GM18873 (cell line): Measurements from ENCODE around the gene BNIP3.
"Not testable (repeated sequence)": the region's sequence is repeated elsewhere in the genome, so short reads cannot be mapped to it uniquely, and the experiment has no call there.

Experiments
- ATAC-seq: cut with Tn5 transposase; IDR thresholded peaks from one replicate; pipeline ENCODE4 v1.9.1; 2021; ENCODE audit warnings: mild to moderate bottlenecking, moderate library complexity, moderate number of reproducible peaks; ENCODE audit not compliant: unreplicated experiment, low FRiP score

BNIP3 gene

DNA sequence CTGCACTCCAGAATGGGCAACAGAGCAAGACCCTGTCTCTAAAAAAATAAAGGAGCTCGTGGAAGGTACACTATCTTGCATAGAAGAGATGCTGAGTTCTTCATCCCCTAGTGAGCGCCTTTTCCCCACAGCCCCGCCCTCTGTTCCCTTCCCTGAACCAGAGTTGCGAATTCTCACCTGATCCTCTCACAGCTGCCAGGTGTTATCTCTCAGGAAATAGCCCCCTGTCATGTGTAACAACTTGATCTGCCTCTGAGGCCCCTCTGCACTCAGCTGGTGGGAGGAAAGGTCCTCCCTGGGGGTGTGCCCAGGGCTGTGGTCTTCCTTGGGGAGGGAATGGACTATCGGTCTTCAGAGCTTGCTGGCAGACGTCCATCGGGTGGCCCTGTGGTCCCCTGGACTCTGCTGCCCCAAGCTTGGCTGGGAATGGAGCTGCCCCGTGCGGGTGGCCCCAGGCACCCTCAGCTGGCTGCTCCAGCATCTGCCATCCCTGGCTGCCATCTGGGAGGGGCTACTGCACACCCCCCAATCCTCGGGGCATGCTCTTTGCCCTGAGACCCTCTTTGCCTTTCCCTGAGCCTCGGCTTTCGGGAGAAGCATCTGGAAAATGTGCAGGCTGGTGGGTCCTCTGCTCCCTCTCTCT, 21.7 kb upstream of the BNIP3 start:
- no peak for ATAC-seq

DNA sequence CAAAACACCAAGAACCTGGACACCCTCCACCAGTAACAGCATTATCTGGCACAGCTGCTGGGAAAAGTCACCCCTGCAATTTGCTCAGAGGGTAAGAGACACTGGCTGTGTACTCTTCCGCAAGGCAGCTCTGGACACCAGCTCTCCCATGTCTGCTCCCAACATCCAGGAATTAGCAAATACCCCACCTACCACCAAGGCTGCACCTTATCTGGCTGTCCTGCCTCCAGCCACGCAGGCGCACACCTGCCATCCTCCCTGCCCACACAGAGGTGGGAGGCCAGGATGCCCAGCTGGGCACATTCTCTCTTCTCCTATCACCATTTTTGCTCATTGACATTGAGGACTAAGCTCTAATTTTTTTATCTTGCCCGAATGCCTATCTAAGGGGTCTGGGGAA, 20.3 kb upstream of the BNIP3 start:
- ATAC-seq, result no peak

DNA sequence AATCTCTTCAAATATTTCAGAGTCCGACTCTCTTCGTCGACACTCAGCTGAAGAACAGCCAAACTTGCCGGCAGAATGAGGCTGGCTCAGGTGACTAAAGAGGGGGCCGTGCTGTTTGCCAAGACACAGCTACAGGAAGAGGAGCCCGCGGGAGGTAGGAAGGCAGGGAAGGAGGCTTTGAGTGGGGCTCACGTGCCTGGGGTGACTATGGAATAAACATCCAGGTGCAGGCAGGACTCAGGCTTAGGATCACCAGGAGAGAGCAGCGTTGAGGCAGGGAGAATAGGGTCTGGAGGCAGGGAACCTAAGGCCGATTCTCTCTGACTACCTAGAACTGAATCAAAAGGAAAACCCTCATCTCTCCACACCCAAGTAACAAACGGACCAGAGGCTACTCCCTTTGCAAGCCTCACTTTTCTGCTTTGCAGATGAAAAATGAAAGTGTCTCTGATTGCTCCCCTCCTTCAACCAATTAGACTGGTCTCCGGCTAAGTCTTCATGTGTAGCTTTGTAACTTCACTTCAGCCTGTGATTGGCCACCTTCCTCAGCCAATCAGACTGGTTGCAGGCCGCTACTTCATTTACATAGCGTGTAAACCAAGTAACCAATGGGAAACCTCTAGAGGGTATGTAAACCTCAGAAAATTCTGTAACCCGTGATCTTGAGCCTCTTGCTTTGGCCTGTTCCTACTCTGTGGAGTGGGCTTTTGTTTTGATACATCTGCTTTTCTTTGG, 19.7 kb upstream of the BNIP3 start:
- no peak for ATAC-seq

DNA sequence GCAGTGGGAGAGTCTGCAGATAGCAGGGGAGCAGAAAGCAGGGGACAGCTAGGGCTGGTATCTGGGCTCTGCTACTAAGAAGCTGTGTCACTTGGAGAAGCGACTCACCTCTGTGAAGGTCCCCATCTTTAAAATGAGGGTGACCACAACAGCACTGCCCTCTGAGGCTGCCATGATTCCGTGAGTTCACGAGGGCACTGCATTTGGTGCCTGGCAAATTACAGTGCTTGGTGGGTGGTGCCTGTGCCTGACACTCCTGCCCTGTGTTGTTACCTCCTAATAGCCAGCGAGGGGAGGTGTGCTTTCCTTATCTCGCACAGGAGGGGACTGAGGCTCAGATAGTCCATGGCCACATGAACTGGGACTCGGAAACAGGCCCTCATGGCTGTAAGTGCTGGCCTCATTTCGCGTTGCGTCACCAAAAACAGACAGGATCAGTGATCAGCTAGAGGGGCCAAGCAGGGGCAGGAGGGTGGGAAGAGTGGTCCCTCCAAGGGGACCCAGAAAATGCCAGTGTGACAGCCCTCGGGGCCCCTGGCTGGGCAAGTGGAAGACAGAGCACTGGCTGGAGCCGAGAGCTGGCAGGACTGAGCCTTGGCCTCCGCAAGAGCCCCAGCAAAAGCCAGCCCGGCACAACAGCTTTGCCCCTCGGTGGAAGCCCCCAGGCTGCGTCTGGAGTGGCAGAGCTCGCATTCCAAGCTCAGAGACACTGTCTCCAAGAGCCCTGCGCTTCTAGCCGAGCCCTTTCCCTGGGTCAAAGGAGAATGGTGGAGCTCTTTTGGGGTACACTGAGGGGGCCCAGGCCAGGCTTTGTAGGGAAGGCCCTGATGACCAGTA, 17.3 kb upstream of the BNIP3 start:
- ATAC-seq, result no peak

DNA sequence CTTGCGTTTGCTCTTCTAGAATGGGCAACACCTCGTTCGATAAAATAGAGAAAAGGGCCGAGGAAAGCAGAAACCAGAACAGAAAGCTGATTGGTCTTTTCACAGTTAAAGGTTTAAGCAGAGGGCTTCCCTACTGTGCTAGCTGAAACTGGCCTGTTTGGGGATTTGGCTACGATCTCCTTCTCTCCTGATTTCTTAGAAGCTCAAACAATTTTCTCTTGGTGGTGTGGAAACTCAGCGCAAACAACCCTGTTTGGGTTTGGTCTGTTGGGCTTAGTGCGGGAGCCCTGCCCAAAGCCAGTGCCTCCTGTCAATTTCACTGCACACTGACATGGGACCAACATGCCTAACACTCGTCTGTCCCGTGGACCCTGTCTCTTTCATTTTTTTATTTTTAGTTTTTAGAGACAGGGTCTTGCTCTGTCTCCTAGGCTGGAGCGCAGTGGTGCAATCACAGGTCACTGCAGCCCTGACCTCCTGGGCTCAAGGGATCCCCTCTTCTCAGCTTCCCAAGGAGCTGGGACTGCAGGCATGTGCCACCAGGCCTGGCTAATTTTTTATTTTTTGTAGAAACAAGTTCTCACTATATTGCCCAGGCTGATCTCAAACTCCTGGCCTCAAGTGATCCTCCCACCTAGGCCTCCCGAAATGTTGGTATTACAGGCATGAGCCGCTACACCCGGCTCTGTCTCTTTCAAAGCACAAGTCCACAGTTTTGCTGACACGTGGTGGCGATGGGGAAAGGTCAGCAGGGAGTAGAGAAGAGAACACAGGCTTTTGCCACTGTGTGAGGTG, 16.5 kb upstream of the BNIP3 start:
- no peak for ATAC-seq

DNA sequence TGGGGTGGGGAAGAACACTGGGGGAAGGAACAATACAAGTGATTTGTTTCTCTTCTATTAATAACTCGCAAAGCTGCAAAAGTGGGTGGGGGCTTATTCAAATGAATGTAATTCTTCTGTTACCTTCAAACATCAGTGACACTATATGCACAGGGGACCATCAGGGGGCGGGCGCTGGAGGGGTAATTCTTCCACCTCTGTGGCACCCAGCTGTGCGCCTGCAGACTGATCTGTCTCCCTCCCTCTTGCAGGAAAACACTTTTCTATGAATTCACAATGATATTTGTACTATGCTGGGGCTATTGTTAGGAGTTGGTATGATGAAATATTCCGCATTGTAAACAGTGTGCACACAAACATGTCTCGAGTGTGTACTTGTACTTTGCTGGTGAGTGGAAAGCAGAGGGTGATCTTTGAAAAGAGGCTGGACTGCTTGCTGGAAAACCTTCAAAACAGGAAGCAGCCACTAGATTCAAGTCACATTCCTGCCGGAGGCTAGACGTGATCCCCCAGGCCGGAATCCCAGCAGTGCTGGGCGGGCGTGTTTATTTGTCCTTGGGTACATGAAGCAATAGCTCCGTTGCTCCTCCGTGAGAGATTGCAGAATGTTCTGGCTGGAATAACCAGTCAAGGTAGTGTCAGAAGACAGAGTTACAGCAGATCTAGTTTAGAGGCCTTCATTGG, 15.8 kb upstream of the BNIP3 start:
- ATAC-seq, result no peak

DNA sequence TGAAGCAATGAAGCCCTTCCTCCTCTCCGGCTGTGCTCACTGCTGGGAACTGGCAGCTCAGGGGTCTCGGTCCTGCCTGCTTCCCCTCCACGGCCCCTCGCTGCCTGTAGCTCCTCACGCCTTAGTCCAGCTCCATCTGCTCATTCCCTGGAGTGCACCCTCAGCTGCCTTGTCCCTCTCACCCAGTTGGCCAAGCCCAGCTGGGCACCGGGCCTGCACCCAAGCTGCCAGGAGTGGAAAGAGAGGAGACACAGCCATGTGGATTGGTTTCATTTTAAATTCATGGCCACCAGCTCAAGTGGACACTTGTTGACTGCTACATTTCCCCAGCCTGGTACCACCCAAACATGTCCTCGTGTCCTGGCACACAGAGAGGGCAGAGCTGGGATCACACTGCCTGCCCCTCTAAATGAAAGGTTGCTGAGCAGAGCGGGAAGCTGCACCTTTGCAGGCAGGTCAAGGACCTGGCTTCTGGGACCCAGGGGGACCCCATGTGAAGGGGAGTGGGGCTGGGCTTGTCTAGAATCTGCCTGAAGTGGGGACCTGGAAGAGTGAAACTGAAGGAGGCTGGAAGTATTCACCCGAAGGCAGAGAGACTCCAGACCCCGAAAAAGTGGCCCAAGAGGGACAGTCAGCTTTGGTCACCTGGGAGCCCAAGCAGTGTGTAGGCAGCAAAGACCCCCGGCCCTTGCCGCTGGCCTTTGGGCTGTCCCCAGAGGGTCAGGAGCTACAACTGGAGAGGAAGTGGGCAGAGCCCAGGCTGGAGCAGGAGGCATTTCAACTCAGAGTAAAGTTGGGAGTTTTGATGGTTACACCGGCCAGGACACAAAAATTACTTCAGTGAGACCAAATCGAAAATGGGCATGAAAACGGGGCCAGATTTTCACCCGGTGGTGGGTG, 15.0 kb upstream of the BNIP3 start:
- ATAC-seq, result no peak

DNA sequence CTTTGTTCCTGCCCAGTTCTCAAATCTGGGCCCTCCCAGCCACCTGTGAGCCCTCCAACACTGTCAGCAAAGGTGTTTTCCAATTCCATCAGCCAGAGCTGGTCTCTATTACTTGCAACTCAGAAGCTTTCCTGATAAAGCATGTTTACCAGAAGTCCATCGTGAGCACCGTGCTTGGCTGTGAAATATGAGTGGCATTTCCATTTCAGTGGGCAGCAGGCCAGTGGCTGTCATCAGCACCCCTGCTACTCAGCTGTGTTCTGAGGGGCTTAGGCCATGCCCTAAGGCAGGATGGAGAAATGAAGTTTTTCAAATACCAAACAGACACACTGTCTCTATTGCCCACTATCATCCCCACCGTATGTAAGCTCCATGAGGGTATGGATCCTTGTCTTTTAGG, 12.7 kb upstream of the BNIP3 start:
- no peak for ATAC-seq

DNA sequence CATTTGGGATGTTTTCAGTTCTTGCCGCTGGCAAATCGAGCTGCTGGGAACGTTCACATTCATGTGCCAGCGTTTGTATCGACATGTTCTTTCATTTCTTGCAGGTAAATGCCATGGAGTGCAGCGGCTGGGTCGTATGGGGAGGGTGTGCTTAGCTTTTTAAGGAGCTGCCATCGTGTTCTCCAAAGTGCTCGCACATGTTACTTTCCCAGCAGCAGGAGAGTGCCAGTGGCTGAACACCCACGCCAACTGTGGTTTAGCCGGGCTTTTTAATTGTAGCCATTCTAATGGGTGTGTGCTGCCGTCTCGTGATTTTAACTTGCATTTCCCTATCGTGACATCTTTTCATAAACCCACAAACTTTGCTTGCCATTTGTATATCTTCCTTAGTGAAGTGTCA, 11.6 kb upstream of the BNIP3 start:
- no peak for ATAC-seq

DNA sequence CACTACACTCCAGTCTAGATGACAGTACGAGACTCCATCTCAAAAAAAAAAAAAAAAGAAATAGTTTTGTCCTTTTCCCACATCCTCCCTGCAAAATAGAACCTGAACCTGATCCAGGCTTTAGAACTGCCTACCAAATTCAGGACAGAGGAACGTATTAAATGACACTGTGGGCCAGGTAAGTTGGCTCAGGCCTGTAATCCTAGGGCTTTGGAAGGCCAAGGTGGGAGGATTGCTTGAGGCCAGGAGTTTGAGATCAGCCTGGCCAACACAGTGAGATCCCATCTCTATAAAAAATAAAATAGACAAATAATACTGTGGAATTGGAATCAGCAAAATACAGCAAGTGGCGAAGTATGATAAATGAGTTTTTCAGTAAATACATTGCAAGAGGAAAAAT, 10.0 kb upstream of the BNIP3 start:
- no peak for ATAC-seq

DNA sequence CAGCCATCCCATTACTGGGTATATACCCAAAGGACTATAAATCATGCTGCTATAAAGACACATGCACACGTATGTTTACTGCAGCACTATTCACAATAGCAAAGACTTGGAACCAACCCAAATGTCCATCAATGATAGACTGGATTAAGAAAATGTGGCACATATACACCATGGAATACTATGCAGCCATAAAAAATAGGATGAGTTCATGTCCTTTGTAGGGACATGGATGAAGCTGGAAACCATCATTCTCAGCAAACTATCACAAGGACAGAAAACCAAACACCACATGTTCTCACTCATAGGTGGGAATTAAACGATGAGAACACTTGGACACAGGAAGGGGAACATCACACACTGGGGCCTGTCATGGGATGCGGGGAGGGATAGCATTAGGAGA, 6.1 kb upstream of the BNIP3 start:
- not testable (repeated sequence) for ATAC-seq

DNA sequence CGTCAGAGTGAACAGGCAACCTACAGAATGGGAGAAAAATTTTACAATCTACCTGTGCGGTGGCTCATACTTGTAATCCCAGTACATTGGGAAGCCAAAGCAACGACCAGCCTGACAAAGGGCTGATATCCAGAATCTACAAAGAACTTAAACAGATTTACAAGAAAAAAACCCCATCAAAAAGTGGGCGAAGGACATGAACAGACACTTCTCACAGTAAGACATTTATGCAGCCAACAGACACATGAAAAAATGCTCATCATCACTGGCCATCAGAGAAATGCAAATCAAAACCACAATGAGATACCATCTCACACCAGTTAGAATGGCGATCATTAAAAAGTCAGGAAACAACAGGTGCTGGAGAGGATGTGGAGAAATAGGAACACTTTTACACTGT, 5.6 kb upstream of the BNIP3 start:
- not testable (repeated sequence) for ATAC-seq

DNA sequence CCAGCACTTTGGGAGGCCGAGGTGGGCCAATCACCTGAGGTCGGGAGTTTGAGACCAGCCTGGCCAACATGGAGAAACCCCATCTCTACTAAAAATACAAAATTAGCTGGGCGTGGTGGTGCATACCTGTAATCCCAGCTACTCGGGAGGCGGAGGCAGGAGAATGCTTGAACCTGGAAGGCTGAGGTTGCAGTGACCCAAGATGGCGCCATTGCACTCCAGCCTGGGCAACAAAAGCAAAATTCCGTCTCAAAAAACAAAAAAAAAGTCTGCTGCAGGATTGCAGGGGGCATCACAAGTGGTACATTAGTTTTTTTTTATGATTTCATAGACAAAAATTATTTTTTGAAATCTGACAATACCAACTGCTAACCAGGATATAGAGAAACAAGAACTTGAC, 5.1 kb upstream of the BNIP3 start:
- ATAC-seq, result not testable (repeated sequence)

DNA sequence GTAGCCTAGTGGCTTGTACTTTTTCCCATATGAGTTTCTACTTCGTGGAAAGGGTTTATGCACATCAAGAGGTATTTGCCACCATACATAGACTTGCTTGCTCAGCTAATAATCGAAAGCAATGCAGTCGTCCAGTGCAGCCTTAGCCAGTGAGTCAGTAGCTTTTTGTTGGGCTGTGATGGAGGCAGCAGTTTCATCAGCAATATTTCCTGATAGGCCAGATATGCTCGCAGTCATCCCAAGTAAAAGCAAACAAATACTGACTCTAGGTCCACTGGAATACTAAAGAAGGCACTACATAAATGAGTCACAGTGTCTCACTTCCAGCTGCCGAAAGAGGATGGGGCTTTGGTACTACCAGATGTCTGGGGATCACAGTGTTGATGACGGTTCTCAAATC, 2.1 kb upstream of the BNIP3 start:
- ATAC-seq, result no peak

DNA sequence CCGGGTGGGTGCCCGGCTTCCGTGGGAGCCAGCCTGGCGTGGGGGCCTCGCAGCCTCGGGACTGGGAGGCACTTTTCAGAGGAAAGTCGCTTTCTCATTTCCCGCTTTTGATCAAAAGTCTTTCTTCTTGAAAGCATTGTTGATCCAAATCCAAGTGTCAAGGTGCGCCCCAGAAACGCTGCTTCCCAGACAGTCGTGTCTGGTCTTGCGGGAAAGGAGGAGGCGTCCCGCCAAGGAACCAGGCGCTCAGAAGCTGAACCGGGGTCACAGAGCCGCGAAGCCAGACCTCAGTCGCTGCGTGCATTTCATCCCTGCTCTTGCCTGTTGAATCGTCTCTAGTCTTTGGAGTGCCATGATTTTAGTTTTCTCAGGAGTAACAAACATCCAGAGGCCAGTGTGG, 1.1 kb upstream of the BNIP3 start:
- no peak for ATAC-seq

DNA sequence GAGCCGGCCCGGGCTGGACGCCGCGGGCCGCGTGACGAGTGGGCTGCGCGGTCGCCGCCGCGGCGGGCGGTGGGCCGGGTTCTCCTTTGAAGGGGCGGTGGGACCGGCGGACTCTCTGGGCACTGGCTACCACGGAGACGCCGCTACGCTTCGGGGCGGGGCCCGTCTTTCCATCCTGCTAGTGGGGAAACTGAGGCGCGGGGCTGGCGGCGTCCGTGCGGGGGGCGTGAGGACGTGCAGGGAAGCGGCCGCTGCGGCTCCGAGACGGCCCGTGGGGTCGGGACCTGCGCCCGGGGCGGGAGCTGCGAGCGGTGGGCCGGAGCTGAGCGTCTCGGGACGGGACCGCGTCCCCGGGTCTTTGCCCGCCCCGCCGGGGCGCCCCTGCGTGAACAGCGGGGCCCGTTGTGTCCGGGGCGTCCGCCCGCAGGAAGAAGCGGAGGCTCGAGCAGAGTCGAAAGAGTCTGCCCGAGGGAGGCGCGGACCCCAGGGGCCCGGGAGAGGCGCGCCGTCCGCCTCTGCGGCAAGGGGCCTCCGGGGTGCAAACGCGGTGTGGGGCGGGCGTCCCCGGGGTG, 548 bp upstream of the BNIP3 start:
- ATAC-seq, result peak; percentile 15

DNA sequence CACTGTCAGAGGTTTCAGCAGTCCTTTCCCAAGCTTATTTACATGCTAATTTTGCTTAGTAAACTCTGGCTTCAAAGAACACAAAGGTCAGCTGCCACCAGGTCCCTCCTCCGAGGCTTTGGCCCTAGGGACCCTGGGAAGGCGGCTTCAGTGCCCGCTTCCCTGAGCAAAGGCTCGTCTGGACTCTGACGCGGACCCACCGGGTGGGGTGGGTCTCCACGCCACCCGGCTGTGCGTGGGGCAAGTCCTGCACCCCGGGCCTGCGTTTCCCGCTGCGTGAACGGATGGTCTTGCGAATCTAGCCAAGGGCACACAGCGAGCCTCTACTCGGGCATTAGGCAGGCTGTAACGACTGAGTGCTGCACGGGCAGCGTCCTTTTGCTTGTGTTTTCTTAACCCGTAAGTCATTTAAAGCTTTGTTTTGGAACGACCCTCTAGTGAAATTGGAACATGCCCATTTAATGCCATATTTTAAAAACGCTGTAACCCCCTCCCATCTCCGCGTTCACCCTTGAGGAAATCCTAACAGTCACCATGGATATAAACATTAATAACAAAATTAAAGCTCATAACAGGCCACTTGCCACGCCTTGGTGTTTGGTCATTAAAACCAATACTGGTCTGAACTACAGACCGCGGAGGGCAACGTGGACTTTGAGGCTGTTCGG, 828 bp downstream of the BNIP3 start:
- ATAC-seq, result no peak

DNA sequence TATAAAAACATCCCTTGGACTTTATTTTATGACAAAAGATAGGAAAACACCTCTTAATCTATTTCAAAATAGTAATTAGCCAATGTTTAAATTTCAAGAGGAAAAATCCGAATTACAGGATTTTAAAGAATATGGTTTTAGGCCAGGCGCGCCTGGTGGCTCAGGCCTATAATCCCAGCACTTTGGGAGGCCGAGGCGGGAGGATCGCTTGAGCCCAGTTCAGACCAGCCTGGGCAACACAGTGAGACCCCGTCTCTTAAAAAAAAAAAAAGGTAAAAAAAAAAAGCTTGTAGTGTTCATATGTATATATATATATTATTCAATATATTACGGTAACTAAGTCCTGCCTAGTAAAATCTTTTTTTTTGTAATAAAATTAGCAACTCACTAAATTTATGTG, 1.4 kb downstream of the BNIP3 start:
- ATAC-seq, result no peak
